PC-3 (cell line): ENCODE measurements around the gene YEATS4.

ENCODE experiments used
- CTCF ChIP-seq: fragments of 300-600 bp; sonication (generic); conservative IDR thresholded peaks from 2 replicates; pipeline ENCODE4 v1.5.1; 2017; ENCODE audit warnings: antibody characterized with exemption, low read depth, mild to moderate bottlenecking, low read length
- EZH2 ChIP-seq: fragments of 300-600 bp; sonication (generic); IDR thresholded peaks from one replicate; pipeline ENCODE4 v1.6.1; 2017; ENCODE audit warnings: antibody characterized with exemption, mild to moderate bottlenecking, low read length; ENCODE audit not compliant: unreplicated experiment

DNA sequence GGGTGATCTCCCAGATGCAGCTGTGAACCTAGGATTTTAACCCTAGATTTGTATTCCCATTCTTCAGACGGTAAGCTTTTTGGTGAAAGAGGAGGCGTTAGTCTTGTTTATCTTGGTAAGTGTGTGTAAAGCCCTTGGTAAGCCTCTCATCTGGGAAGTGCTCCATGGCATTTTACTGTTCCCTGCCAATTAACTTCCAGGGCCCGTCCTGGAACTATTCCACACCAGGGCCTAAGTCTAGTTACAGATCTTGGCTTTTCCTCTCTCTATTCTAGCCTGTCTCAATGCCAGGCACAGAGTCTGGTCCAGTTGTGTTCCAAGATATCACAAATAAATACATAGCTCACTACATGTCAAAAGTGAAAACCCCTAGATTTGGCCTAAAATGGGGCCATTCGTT, 42.4 kb downstream of the YEATS4 start:
- TF ChIP-seq CTCF (no peak), EZH2 (no peak)
